Measurements from ENCODE around the gene COL26A1. TPM values are rescaled to one million over a fixed set of nuclear protein-coding genes. Genes with fewer than 3 reads are reported as not detected.

Gene COL26A1
- total and polyA plus RNA-seq, 4 donors: 0.05 to 4.7 (median 0.28) TPM

- DNase-seq: no peak
- no peak for ATAC-seq (ENCODE audit: insufficient read depth, low FRiP score)
- H3K36me3 ChIP-seq (ENCODE audit: control insufficient read depth in 4 of 4, insufficient read depth in 4 of 4, low read length in 4 of 4): no peaks in the 10 kb centered on the region
- H3K27me3 ChIP-seq (ENCODE audit: control insufficient read depth in 3 of 3, insufficient read depth in 3 of 3, low read length in 2 of 3): peaks cover 0 to 4% (median 0%) of the 10 kb centered on the region in 3 donors
- H3K9me3 ChIP-seq (ENCODE audit: control insufficient read depth in 4 of 4, insufficient read depth in 3 of 4, low read length in 3 of 4): peaks cover 0 to 9% (median 2%) of the 10 kb centered on the region in 4 donors
- H3K27ac ChIP-seq (ENCODE audit: low read depth in 1 of 2, low read length in 1 of 2): no peak overlapping the region
- no peaks in the 10 kb centered on the region for H3K4me1 ChIP-seq (ENCODE audit: control insufficient read depth in 5 of 5, insufficient read depth in 5 of 5, low read length in 5 of 5)
- TF ChIP-seq CTCF (IDR thresholded peaks at IDR 0.05; ENCODE audit: control extremely low read depth, extremely low read depth): no peak
- WGBS, 2 donors: 96 to 97% methylated on average over 2 of the region's 2 CpGs
- no peak overlapping the region for H3K9ac ChIP-seq (ENCODE audit: insufficient read depth in 1 of 2, low read length in 2 of 2)
- no peak overlapping the region for H3K4me3 ChIP-seq
Measured at GRCh38 chr7:101572156-101572555, 209.5 kb downstream of the COL26A1 start.

GRCh38 chr7:101575168-101575567 is 212.5 kb downstream of the COL26A1 start:
- no peak for ATAC-seq (ENCODE audit: insufficient read depth, low FRiP score)
- no peaks in the 10 kb centered on the region for H3K36me3 ChIP-seq (ENCODE audit: control insufficient read depth in 4 of 4, insufficient read depth in 4 of 4, low read length in 4 of 4)
- no peak for TF ChIP-seq CTCF (IDR thresholded peaks at IDR 0.05; ENCODE audit: control extremely low read depth, extremely low read depth)
- no peaks in the 10 kb centered on the region for H3K4me1 ChIP-seq (ENCODE audit: control insufficient read depth in 5 of 5, insufficient read depth in 5 of 5, low read length in 5 of 5)
- no peak overlapping the region for H3K9ac ChIP-seq (ENCODE audit: insufficient read depth in 1 of 2, low read length in 2 of 2)
- 53 to 58% methylated on average over 2 of the region's 2 CpGs for WGBS, 2 donors
- H3K9me3 ChIP-seq (ENCODE audit: control insufficient read depth in 4 of 4, insufficient read depth in 3 of 4, low read length in 3 of 4): peaks cover 0 to 9% (median 2%) of the 10 kb centered on the region in 4 donors
- no peak overlapping the region for H3K4me3 ChIP-seq
- H3K27me3 ChIP-seq (ENCODE audit: control insufficient read depth in 3 of 3, insufficient read depth in 3 of 3, low read length in 2 of 3): no peaks in the 10 kb centered on the region
- no peak overlapping the region for H3K27ac ChIP-seq (ENCODE audit: low read depth in 1 of 2, low read length in 1 of 2)
- DNase-seq: no peak

- Histone ChIP-seq H3K9me3 (ENCODE audit: control insufficient read depth in 4 of 4, insufficient read depth in 3 of 4, low read length in 3 of 4) (peaks cover 0 to 7% (median 2%) of the 10 kb centered on the region in 4 donors), H3K27me3 (ENCODE audit: control insufficient read depth in 3 of 3, insufficient read depth in 3 of 3, low read length in 2 of 3) (no peaks in the 10 kb centered on the region), H3K9ac (ENCODE audit: insufficient read depth in 1 of 2, low read length in 2 of 2) (no peak overlapping the region), H3K4me3 (no peak overlapping the region), H3K36me3 (ENCODE audit: control insufficient read depth in 4 of 4, insufficient read depth in 4 of 4, low read length in 4 of 4) (no peaks in the 10 kb centered on the region), H3K4me1 (ENCODE audit: control insufficient read depth in 5 of 5, insufficient read depth in 5 of 5, low read length in 5 of 5) (no peaks in the 10 kb centered on the region), H3K27ac (ENCODE audit: low read depth in 1 of 2, low read length in 1 of 2) (no peak overlapping the region)
- ATAC-seq (ENCODE audit: insufficient read depth, low FRiP score): no peak
- TF ChIP-seq CTCF (IDR thresholded peaks at IDR 0.05; ENCODE audit: control extremely low read depth, extremely low read depth): no peak
- DNase-seq: no peak
Measured at GRCh38 chr7:101575721-101576120, 213.0 kb downstream of the COL26A1 start.

GRCh38 chr7:101576998-101577397 is 214.3 kb downstream of the COL26A1 start:
- H3K4me1 ChIP-seq (ENCODE audit: control insufficient read depth in 5 of 5, insufficient read depth in 5 of 5, low read length in 5 of 5): no peaks in the 10 kb centered on the region
- 89 to 94% methylated on average over 3 of the region's 3 CpGs for WGBS, 2 donors
- no peak for TF ChIP-seq CTCF (IDR thresholded peaks at IDR 0.05; ENCODE audit: control extremely low read depth, extremely low read depth)
- no peaks in the 10 kb centered on the region for H3K27me3 ChIP-seq (ENCODE audit: control insufficient read depth in 3 of 3, insufficient read depth in 3 of 3, low read length in 2 of 3)
- no peak overlapping the region for H3K4me3 ChIP-seq
- no peak for DNase-seq
- H3K9ac ChIP-seq (ENCODE audit: insufficient read depth in 1 of 2, low read length in 2 of 2): no peak overlapping the region
- H3K36me3 ChIP-seq (ENCODE audit: control insufficient read depth in 4 of 4, insufficient read depth in 4 of 4, low read length in 4 of 4): no peaks in the 10 kb centered on the region
- ATAC-seq (ENCODE audit: insufficient read depth, low FRiP score): no peak
- no peak overlapping the region for H3K27ac ChIP-seq (ENCODE audit: low read depth in 1 of 2, low read length in 1 of 2)
- H3K9me3 ChIP-seq (ENCODE audit: control insufficient read depth in 4 of 4, insufficient read depth in 3 of 4, low read length in 3 of 4): peaks cover 0 to 5% (median 1%) of the 10 kb centered on the region in 4 donors
